GM12878 (cell line): ENCODE data around the gene IL23R. TPM values are rescaled to one million over a fixed set of nuclear protein-coding genes. Genes with fewer than 3 reads are reported as not detected.

Experiments used
- ATAC-seq: fragments of 200-7000 bp; cut with Tn5 transposase; 3 replicates; pipeline ENCODE4 v1.9.1; 2020; ENCODE audit warnings: mild to moderate bottlenecking, moderate library complexity
- BruUV-seq: library from RNA; stranded (reverse); fragments of 400-500 nt; replicated peaks from 2 replicates; lab custom pipeline; 2021; lab: Mats Ljungman, UMichigan
- CTCF ChIA-PET: fragments of 300-600 bp; sonication (Branson Sonifier 250); formaldehyde crosslinking; extraction: SDS; loops from one replicate; lab custom pipeline; 2021; ENCODE audit warnings: inconsistent platforms; lab: Yijun Ruan, JAX
- POLR2A ChIA-PET: fragments of 350-600 bp; formaldehyde crosslinking; extraction: SDS; loops from one replicate; lab custom pipeline; 2021; ENCODE audit warnings: inconsistent platforms; lab: Charles Lee
- RAD21 ChIA-PET: fragments of 300-600 bp; sonication (Branson Sonifier 250); formaldehyde crosslinking; loops from one replicate; lab custom pipeline; 2023; ENCODE audit warnings: antibody characterized with exemption; ENCODE audit not compliant: unreplicated experiment; lab: Charles Lee
- SMC1A ChIA-PET: fragments of 300-600 bp; sonication (Branson Sonifier 250); formaldehyde crosslinking; loops from one replicate; lab custom pipeline; 2023; ENCODE audit not compliant: unreplicated experiment, uncharacterized antibody; lab: Charles Lee
- DNase-seq: peaks from one replicate; pipeline ENCODE4 v3.0.0-alpha.2; 2011; ENCODE audit warnings: low read depth, low spot score
- FAIRE-seq: peaks from 3 replicates; lab custom pipeline; 2011; peaks lifted over from hg19 to GRCh38; lab: Jason Lieb, UNC
- H2AFZ ChIP-seq: 2 replicates; pipeline ENCODE4 v1.6.0; 2011; ENCODE audit warnings: low read depth, low read length, control low read depth; ENCODE audit not compliant: control insufficient read depth
- H3K27ac ChIP-seq: 2 replicates; pipeline ENCODE4 v1.5.1; 2011; ENCODE audit warnings: control low read depth; ENCODE audit not compliant: control insufficient read depth, insufficient read depth
- H3K27me3 ChIP-seq, 2 experiments: replicated peaks in 1 of 2; 2 replicates each; pipeline versions ENCODE4 v1.6.0 to v1.6.1; 2011; ENCODE audit warnings: low read length in 1 of 2; ENCODE audit not compliant: control insufficient read depth in 2 of 2, insufficient read depth in 2 of 2
- H3K36me3 ChIP-seq, 2 experiments: 2 replicates each; pipeline ENCODE4 v1.5.1; 2011; ENCODE audit warnings: low read length in 1 of 2; ENCODE audit not compliant: control insufficient read depth in 2 of 2, insufficient read depth in 2 of 2
- H3K4me1 ChIP-seq: 2 replicates; pipeline ENCODE4 v1.6.1; 2011; ENCODE audit warnings: mild to moderate bottlenecking, low read length, moderate library complexity, mixed read lengths; ENCODE audit not compliant: control insufficient read depth, insufficient read depth
- H3K4me2 ChIP-seq: 2 replicates; pipeline ENCODE4 v1.6.0; 2011; ENCODE audit warnings: control low read depth; ENCODE audit not compliant: control insufficient read depth, insufficient read depth
- H3K4me3 ChIP-seq: fragments of 200-600 bp; sonication (generic); 2 replicates; pipeline ENCODE4 v1.5.1; 2016
- H3K79me2 ChIP-seq: 2 replicates; pipeline ENCODE4 v1.6.0; 2011; ENCODE audit warnings: low read length; ENCODE audit not compliant: control insufficient read depth, insufficient read depth
- H3K9ac ChIP-seq: 2 replicates; pipeline ENCODE4 v1.8.0; 2011; ENCODE audit warnings: low read length, control low read depth, mixed read lengths; ENCODE audit not compliant: control insufficient read depth, insufficient read depth
- H3K9me3 ChIP-seq: replicated peaks from 3 replicates; pipeline ENCODE4 v1.5.1; 2011; ENCODE audit warnings: mild to moderate bottlenecking, low read length; ENCODE audit not compliant: control insufficient read depth, insufficient read depth
- H4K20me1 ChIP-seq: 2 replicates; pipeline ENCODE4 v1.6.0; 2011; ENCODE audit not compliant: control insufficient read depth, insufficient read depth
- BCL11A ChIP-seq: IDR thresholded peaks from 2 replicates; pipeline ENCODE4 v1.6.1; 2011; ENCODE audit warnings: low read depth, low read length
- BHLHE40 ChIP-seq, 2 experiments: fragments of 450-650 bp in 1 of 2; IDR thresholded peaks; 2 replicates each; pipeline ENCODE4 v1.6.1; 2011 to 2017; ENCODE audit warnings: low read depth in 2 of 2, borderline replicate concordance in 1 of 2, improper control_type of control experiment in 1 of 2, low read length in 1 of 2, mild to moderate bottlenecking in 1 of 2
- BMI1 ChIP-seq: fragments of 450-650 bp; IDR thresholded peaks from 2 replicates; pipeline ENCODE4 v1.6.1; 2016; ENCODE audit warnings: mild to moderate bottlenecking, moderate library complexity, borderline replicate concordance
- CBX5 ChIP-seq: sonication (generic); IDR thresholded peaks from 2 replicates; pipeline ENCODE4 v1.6.1; 2016; ENCODE audit warnings: low read depth, moderate library complexity, mild to moderate bottlenecking, inconsistent platforms
- CREB1 ChIP-seq: IDR thresholded peaks from 2 replicates; pipeline ENCODE4 v1.6.1; 2012; ENCODE audit warnings: low read depth, mild to moderate bottlenecking, inconsistent platforms
- CREM ChIP-seq: IDR thresholded peaks from 2 replicates; pipeline ENCODE4 v1.6.1; 2014; ENCODE audit warnings: antibody characterized with exemption, low read depth
- DPF2 ChIP-seq: fragments of 450-650 bp; IDR thresholded peaks from 2 replicates; pipeline ENCODE4 v1.6.1; 2017; ENCODE audit warnings: mild to moderate bottlenecking
- FOXK2 ChIP-seq: fragments of 450-650 bp; IDR thresholded peaks from 2 replicates; pipeline ENCODE4 v1.6.1; 2017; ENCODE audit warnings: mild to moderate bottlenecking, moderate library complexity
- FOXM1 ChIP-seq: IDR thresholded peaks from 2 replicates; pipeline ENCODE4 v1.6.1; 2012; ENCODE audit warnings: low read depth, mild to moderate bottlenecking, inconsistent platforms, low read length, moderate library complexity
- GABPA ChIP-seq: IDR thresholded peaks from 2 replicates; pipeline ENCODE4 v1.6.1; 2014; ENCODE audit warnings: antibody characterized with exemption, low read depth, mild to moderate bottlenecking, inconsistent platforms
- HCFC1 ChIP-seq: fragments of 150-350 bp; IDR thresholded peaks from 2 replicates; pipeline ENCODE4 v1.6.1; 2014; ENCODE audit warnings: low read length
- IRF4 ChIP-seq: IDR thresholded peaks from 2 replicates; pipeline ENCODE4 v1.6.1; 2011; ENCODE audit warnings: low read depth, low read length
- MEF2A ChIP-seq: IDR thresholded peaks from 2 replicates; pipeline ENCODE4 v1.6.1; 2011; ENCODE audit warnings: low read depth, mild to moderate bottlenecking, low read length, moderate library complexity; ENCODE audit not compliant: insufficient read depth
- MEF2B ChIP-seq: fragments of 450-650 bp; IDR thresholded peaks from 2 replicates; pipeline ENCODE4 v1.6.1; 2018; ENCODE audit warnings: mild to moderate bottlenecking, moderate library complexity; ENCODE audit not compliant: partially characterized antibody, poor library complexity, severe bottlenecking
- MTA2 ChIP-seq: fragments of 450-650 bp; IDR thresholded peaks from 2 replicates; pipeline ENCODE4 v1.6.1; 2016; ENCODE audit warnings: low read depth, mild to moderate bottlenecking, moderate library complexity
- MTA3 ChIP-seq: IDR thresholded peaks from 2 replicates; pipeline ENCODE4 v1.6.1; 2012; ENCODE audit warnings: low read length, inconsistent platforms, borderline replicate concordance
- NBN ChIP-seq: fragments of 450-650 bp; IDR thresholded peaks from 2 replicates; pipeline ENCODE4 v1.6.1; 2016
- NRF1 ChIP-seq: conservative IDR thresholded peaks from 2 replicates; pipeline ENCODE4 v1.6.1; 2011; ENCODE audit warnings: mild to moderate bottlenecking, low read depth, low read length, improper control_type of control experiment
- PAX5 ChIP-seq: IDR thresholded peaks from 2 replicates; pipeline ENCODE4 v1.6.1; 2011; ENCODE audit warnings: low read depth, low read length, borderline replicate concordance
- RB1 ChIP-seq: fragments of 450-650 bp; formaldehyde crosslinking; IDR thresholded peaks from 2 replicates; pipeline ENCODE4 v1.6.1; 2017; ENCODE audit warnings: mild to moderate bottlenecking, borderline replicate concordance
- RBBP5 ChIP-seq: fragments of 200-600 bp; sonication (generic); conservative IDR thresholded peaks from 2 replicates; pipeline ENCODE4 v1.6.1; 2016
- RUNX3 ChIP-seq: IDR thresholded peaks from 2 replicates; pipeline ENCODE4 v1.6.1; 2012; ENCODE audit warnings: low read length, inconsistent platforms
- TCF7 ChIP-seq: IDR thresholded peaks from 2 replicates; pipeline ENCODE4 v1.6.1; 2014; ENCODE audit warnings: antibody characterized with exemption, borderline replicate concordance
- YBX1 ChIP-seq: fragments of 450-650 bp; IDR thresholded peaks from 2 replicates; pipeline ENCODE4 v1.6.1; 2016; ENCODE audit warnings: antibody characterized with exemption
- WGBS: methylation state at CpG from one replicate; pipeline ENCODE4 v1.1.6; 2016; ENCODE audit warnings: low lambda C conversion rate; ENCODE audit not compliant: insufficient replicate concordance, insufficient coverage; ENCODE audit errors: missing lambda C conversion rate; 5-methylcytosine and 5-hydroxymethylcytosine counted together
- in situ Hi-C: fragments of 300-500 bp; cut with MboI; formaldehyde crosslinking; loops from 9 replicates; pipeline ENCODE4 v1.14.3; 2018; ENCODE audit warnings: mixed read lengths
- intact Hi-C: fragments of 100-400 bp; cut with micrococcal nuclease; formaldehyde crosslinking; loops from one replicate; pipeline ENCODE4 v1.14.2; 2022; ENCODE audit not compliant: unreplicated experiment
- polyA plus RNA-seq, 11 experiments: library from polyadenylated mRNA; depleted of rRNA in 4 of 11; unstranded in 6 of 11; stranded (reverse) in 5 of 11; fragments of >200 nt; fragmentation: Nextera tagmentation in 4 of 11; fragmentation: Illumina TruSeq in 1 of 11; extraction: Ambion mirVana in 4 of 11; extraction: Trizol in 1 of 11; gene quantifications; 1 replicate in 1 of 11; 2 replicates in 10 of 11; pipeline versions ENCODE4 v1.2.1 to v1.2.3, GENCODE V29; 2011 to 2016; ENCODE audit warnings: inconsistent platforms in 2 of 11, missing spikeins in 2 of 11, low read depth in 1 of 11
- total RNA-seq, 4 experiments: library from RNA; depleted of rRNA in 3 of 4; stranded (reverse); fragments of >200 nt in 3 of 4; fragmentation: Illumina TruSeq in 1 of 4; extraction: Trizol in 1 of 4; gene quantifications; 2 replicates each; pipeline versions ENCODE4 v1.2.1 to v1.2.3, GENCODE V29; 2013 to 2021
- TF ChIP-seq, protein P1 (sequence below): IDR thresholded peaks from 2 replicates; pipeline ENCODE4 v1.6.1; 2012; ENCODE audit warnings: low read length, inconsistent platforms
- TF ChIP-seq, protein P2 (sequence below): fragments of 450-650 bp; IDR thresholded peaks from 2 replicates; pipeline ENCODE4 v1.6.1; 2016; ENCODE audit warnings: mild to moderate bottlenecking

Gene IL23R
- total and polyA plus RNA-seq, 10 of the 15 experiments (the other 5 are each of a cell fraction or from before 2014, with no cell fraction given), result 0.16 to 6.4 (median 0.59) TPM

DNA sequence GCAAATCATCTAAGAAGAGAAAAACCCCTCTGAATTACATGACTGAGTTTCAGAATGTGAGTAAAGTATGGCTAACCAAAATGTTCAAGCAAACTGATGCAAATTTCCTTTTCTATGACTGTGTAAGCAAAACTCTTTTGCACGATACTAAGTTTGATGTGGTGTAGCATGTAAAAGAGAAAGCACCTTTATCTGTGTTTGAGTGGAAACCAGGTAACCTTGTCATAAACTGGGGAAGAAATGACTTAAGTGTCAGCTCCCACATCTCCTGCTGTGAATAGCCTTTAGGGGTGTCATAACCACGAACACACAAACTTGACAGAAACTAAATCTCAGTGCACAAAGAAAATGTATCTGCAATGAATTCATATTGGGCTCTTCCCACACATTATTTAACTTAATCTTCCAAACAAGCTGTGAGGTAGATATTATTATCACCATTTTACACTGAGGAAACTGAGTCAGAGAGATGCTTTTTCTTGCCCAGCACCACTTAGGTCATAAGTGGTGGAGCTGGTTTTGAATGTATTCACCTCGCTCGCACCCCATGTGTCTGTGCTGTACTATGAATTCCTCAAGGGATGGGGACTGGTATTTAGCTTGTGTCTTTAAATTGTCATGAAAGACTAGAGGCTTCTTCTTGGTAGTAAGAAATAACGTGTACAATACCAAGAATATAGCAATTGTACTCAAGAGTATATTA lies 108.5 kb downstream of the IL23R start:
- Histone ChIP-seq H3K79me2 (no peaks in the 10 kb centered on the region), H3K4me1 (no peaks in the 10 kb centered on the region), H2AFZ (no peak overlapping the region), H3K9me3 (peaks cover 11% of the 10 kb centered on the region; the same call in 1 of the 3 replicates), H3K4me2 (no peak overlapping the region), H3K27ac (no peak overlapping the region), H4K20me1 (no peaks in the 10 kb centered on the region), H3K4me3 (no peak overlapping the region), H3K36me3 (no peaks in the 10 kb centered on the region), H3K27me3 (no peaks in the 10 kb centered on the region), H3K9ac (no peak overlapping the region)
- ChIA-PET SMC1A (interaction anchor here (1.2 to 1.7 kb wide), 3 partner anchors 9 to 58 kb away, joined by 3 to 4 read pairs (median 3); no protein-coding TSS in a partner anchor), RAD21 (interaction anchor here (1.2 to 1.3 kb wide), 3 partner anchors 10 to 60 kb away, joined by 3 to 5 read pairs (median 3); no protein-coding TSS in a partner anchor), CTCF (interaction anchor here (1.1 to 1.2 kb wide), 3 partner anchors 13 to 226 kb away, joined by 3 to 4 read pairs (median 3); no protein-coding TSS in a partner anchor), POLR2A (no interaction called here)
- FAIRE-seq (no peak), ATAC-seq (peak; percentile 28; the same call in 2 of the 3 replicates), DNase-seq (no peak)
- 28% methylated on average over 5 of the region's 5 CpGs for WGBS
- BruUV-seq, result no TSS peak
- in situ Hi-C loops (no loop called here), intact Hi-C loops (no loop called here)
- peak; percentile 93 for TF ChIP-seq FOXM1
- TF ChIP-seq RB1, result no peak
- TF ChIP-seq BHLHE40 (IDR thresholded peaks at IDR 0.05; ENCODE audit: borderline replicate concordance in 1 of 2, low read depth in 2 of 2, low read length in 1 of 2), result peak; percentile 38 to 59; a peak in 2 of 4 replicates
- peak; percentile 38; the same call in 1 of the 2 replicates for TF ChIP-seq GABPA
- 0 out of 2 replicates have a peak, but pooled peaks have one; percentile 36 for TF ChIP-seq CREB1
- peak; percentile 72 for TF ChIP-seq MTA2
- peak; percentile 72; the same call in 1 of the 2 replicates for TF ChIP-seq CREM
- TF ChIP-seq PAX5, result peak; percentile 66; the same call in 1 of the 2 replicates
- peak; percentile 84; the same call in 1 of the 2 replicates for TF ChIP-seq TCF7
- peak; percentile 56 for TF ChIP-seq IRF4
- no peak for TF ChIP-seq MTA3
- no peak for TF ChIP-seq CBX5
- no peak for TF ChIP-seq RBBP5
- TF ChIP-seq MEF2B, result peak; percentile 42
- TF ChIP-seq, protein P1, sequence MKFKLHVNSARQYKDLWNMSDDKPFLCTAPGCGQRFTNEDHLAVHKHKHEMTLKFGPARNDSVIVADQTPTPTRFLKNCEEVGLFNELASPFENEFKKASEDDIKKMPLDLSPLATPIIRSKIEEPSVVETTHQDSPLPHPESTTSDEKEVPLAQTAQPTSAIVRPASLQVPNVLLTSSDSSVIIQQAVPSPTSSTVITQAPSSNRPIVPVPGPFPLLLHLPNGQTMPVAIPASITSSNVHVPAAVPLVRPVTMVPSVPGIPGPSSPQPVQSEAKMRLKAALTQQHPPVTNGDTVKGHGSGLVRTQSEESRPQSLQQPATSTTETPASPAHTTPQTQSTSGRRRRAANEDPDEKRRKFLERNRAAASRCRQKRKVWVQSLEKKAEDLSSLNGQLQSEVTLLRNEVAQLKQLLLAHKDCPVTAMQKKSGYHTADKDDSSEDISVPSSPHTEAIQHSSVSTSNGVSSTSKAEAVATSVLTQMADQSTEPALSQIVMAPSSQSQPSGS, result peak; percentile 76
- TF ChIP-seq DPF2, result peak; percentile 53; the same call in 1 of the 2 replicates
- no peak for TF ChIP-seq FOXK2
- TF ChIP-seq BMI1, result peak; percentile 24; the same call in 1 of the 2 replicates
- no peak for TF ChIP-seq NBN
- TF ChIP-seq, protein P2, sequence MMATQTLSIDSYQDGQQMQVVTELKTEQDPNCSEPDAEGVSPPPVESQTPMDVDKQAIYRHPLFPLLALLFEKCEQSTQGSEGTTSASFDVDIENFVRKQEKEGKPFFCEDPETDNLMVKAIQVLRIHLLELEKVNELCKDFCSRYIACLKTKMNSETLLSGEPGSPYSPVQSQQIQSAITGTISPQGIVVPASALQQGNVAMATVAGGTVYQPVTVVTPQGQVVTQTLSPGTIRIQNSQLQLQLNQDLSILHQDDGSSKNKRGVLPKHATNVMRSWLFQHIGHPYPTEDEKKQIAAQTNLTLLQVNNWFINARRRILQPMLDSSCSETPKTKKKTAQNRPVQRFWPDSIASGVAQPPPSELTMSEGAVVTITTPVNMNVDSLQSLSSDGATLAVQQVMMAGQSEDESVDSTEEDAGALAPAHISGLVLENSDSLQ, result no peak
- TF ChIP-seq BCL11A, result peak; percentile 83
- TF ChIP-seq HCFC1, result no peak
- no peak for TF ChIP-seq YBX1
- peak; percentile 92 for TF ChIP-seq RUNX3
- TF ChIP-seq MEF2A, result peak; percentile 41; the same call in 1 of the 2 replicates
- TF ChIP-seq NRF1, result no peak
